Endometrium (tissue), 2 donors: Measurements from ENCODE around the gene RHOF.

Experiments
- FAIRE-seq: peaks from 2 replicates; lab custom pipeline; 2012; peaks lifted over from hg19 to GRCh38; lab: Jason Lieb, UNC
- donor health status: control.
- donor health status: control.

RHOF gene

GRCh38 chr12:121793440-121793837 lies at the start of gene RHOF:
RHOF (minus strand) TSS chr12:121793688; CDS start chr12:121793633, 55 bp downstream.
- FAIRE-seq, result no peak

- FAIRE-seq, result no peak
Measured at GRCh38 chr12:121839993-121840761, 46.7 kb upstream of the RHOF start.

GRCh38 chr12:121839106-121839992 lies 45.9 kb upstream of the RHOF start:
- peak; percentile 86 for FAIRE-seq

- no peak for FAIRE-seq
Measured at GRCh38 chr12:121838126-121838525, 44.6 kb upstream of the RHOF start.

- no peak for FAIRE-seq
Measured at GRCh38 chr12:121837680-121838079, 44.2 kb upstream of the RHOF start.

- no peak for FAIRE-seq
Measured at GRCh38 chr12:121831571-121832245, 38.2 kb upstream of the RHOF start.

GRCh38 chr12:121830588-121831265 lies 37.2 kb upstream of the RHOF start:
- no peak for FAIRE-seq

- FAIRE-seq, result no peak
Measured at GRCh38 chr12:121830134-121830533, 36.6 kb upstream of the RHOF start.

GRCh38 chr12:121829250-121829918 lies 35.9 kb upstream of the RHOF start:
- no peak for FAIRE-seq

- FAIRE-seq, result no peak
Measured at GRCh38 chr12:121828826-121829225, 35.3 kb upstream of the RHOF start.

- no peak for FAIRE-seq
Measured at GRCh38 chr12:121828306-121828705, 34.8 kb upstream of the RHOF start.

- no peak for FAIRE-seq
Measured at GRCh38 chr12:121827351-121828099, 34.0 kb upstream of the RHOF start.

GRCh38 chr12:121826318-121827150 lies 33.0 kb upstream of the RHOF start:
- FAIRE-seq, result no peak

- no peak for FAIRE-seq
Measured at GRCh38 chr12:121825041-121825523, 31.6 kb upstream of the RHOF start.

GRCh38 chr12:121823727-121824115 lies 30.2 kb upstream of the RHOF start:
- FAIRE-seq, result no peak

- no peak for FAIRE-seq
Measured at GRCh38 chr12:121823101-121823726, 29.7 kb upstream of the RHOF start.

- FAIRE-seq, result no peak
Measured at GRCh38 chr12:121822393-121823100, 29.1 kb upstream of the RHOF start.

- FAIRE-seq, result no peak
Measured at GRCh38 chr12:121820056-121820455, 26.6 kb upstream of the RHOF start.
